ENCODE results near the gene CRBN. TPM values are rescaled to one million over a fixed set of nuclear protein-coding genes. Genes with fewer than 3 reads are reported as not detected.

The CRBN gene
- total RNA-seq, 6 donors from 2014 or later, result 35.3 to 98.5 (median 53.0) TPM

- ATAC-seq (ENCODE audit: low FRiP score in 2 of 2) (no peak), DNase-seq (no peak)
- no peaks in the 10 kb centered on the region for H3K9me3 ChIP-seq
- 86 to 98% methylated on average over 2 of the region's 2 CpGs for WGBS, 2 donors
- TF ChIP-seq POLR2AphosphoS5 (IDR thresholded peaks at IDR 0.05) (no peak), EP300 (IDR thresholded peaks at IDR 0.05) (no peak), CTCF (IDR thresholded peaks at IDR 0.05) (no peak), POLR2A (IDR thresholded peaks at IDR 0.05) (no peak)
- H3K4me1 ChIP-seq, result no peaks in the 10 kb centered on the region
- H3K4me3 ChIP-seq, result no peak overlapping the region
- H3K27ac ChIP-seq, result no peak overlapping the region
- H3K27me3 ChIP-seq, result no peaks in the 10 kb centered on the region
- no peaks in the 10 kb centered on the region for H3K36me3 ChIP-seq
Observed at GRCh38 chr3:3209714-3210113, 30.2 kb upstream of the CRBN start.

- Histone ChIP-seq H3K27ac (no peak overlapping the region), H3K9me3 (no peaks in the 10 kb centered on the region), H3K4me1 (no peaks in the 10 kb centered on the region), H3K27me3 (no peaks in the 10 kb centered on the region), H3K36me3 (no peaks in the 10 kb centered on the region), H3K4me3 (no peak overlapping the region)
- TF ChIP-seq CTCF (IDR thresholded peaks at IDR 0.05), result no peak
- no peak for TF ChIP-seq EP300 (IDR thresholded peaks at IDR 0.05)
- no peak for TF ChIP-seq POLR2A (IDR thresholded peaks at IDR 0.05)
- no peak for TF ChIP-seq POLR2AphosphoS5 (IDR thresholded peaks at IDR 0.05)
- ATAC-seq (ENCODE audit: low FRiP score in 2 of 2) (no peak), DNase-seq (no peak)
- WGBS, 2 donors, result 83 to 84% methylated on average over 1 of the region's 1 CpG
Observed at GRCh38 chr3:3209057-3209456, 29.6 kb upstream of the CRBN start.

GRCh38 chr3:3201611-3202010 lies 22.1 kb upstream of the CRBN start:
- no peaks in the 10 kb centered on the region for H3K4me1 ChIP-seq
- TF ChIP-seq POLR2AphosphoS5 (IDR thresholded peaks at IDR 0.05), result no peak
- no peak overlapping the region for H3K4me3 ChIP-seq
- H3K36me3 ChIP-seq, result no peaks in the 10 kb centered on the region
- H3K9me3 ChIP-seq, result no peaks in the 10 kb centered on the region
- ATAC-seq (ENCODE audit: low FRiP score in 2 of 2), result no peak
- no peaks in the 10 kb centered on the region for H3K27me3 ChIP-seq
- H3K27ac ChIP-seq, result no peak overlapping the region
- no peak for DNase-seq
- WGBS, 2 donors, result 69 to 78% methylated on average over 3 of the region's 3 CpGs

DNA sequence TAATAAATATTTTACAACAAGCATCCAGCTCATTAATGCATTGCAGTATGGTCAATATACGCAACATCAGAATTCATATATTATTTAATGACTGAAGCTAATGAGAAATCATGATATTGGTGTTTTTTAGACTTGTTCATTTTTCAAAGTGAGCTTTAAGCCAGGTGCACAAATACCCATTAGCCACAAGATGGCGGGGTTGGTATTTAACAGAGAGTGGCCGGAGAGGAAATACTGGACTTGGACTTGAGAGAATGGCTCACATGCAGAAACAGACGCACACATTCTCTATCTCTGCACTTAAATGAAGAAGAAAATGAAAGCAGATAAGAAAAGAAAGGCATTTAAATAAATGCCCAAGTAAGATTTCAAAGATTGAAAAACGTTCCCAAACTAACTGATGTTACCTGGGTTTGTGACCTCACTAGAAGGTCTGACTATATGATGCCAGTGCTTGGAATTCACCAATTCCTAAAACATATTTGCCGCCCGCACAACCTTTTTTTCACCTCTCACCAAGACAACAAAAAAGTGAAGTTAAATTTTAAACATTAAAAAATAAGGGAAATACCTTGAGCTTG lies 21.2 kb upstream of the CRBN start:
- Histone ChIP-seq H3K9me3 (no peaks in the 10 kb centered on the region), H3K4me1 (no peaks in the 10 kb centered on the region), H3K4me3 (no peak overlapping the region), H3K36me3 (no peaks in the 10 kb centered on the region), H3K27me3 (no peaks in the 10 kb centered on the region), H3K27ac (no peak overlapping the region)
- peak; percentile 41 to 72 (median 68) for TF ChIP-seq CTCF (IDR thresholded peaks at IDR 0.05)
- TF ChIP-seq EP300 (IDR thresholded peaks at IDR 0.05), result no peak
- peak in 1 of 2 donors; percentile 47 for DNase-seq
- 24 to 26% methylated on average over 7 of the region's 7 CpGs for WGBS, 2 donors
- peak in 1 of 2 donors; percentile 77 for ATAC-seq (ENCODE audit: low FRiP score in 2 of 2)

GRCh38 chr3:3199306-3199705 lies 19.8 kb upstream of the CRBN start:
- H3K27ac ChIP-seq, result no peak overlapping the region
- no peaks in the 10 kb centered on the region for H3K27me3 ChIP-seq
- H3K36me3 ChIP-seq, result no peaks in the 10 kb centered on the region
- no peaks in the 10 kb centered on the region for H3K4me1 ChIP-seq
- no peak for DNase-seq
- 29 to 45% methylated on average over 2 of the region's 2 CpGs for WGBS, 2 donors
- H3K9me3 ChIP-seq, result no peaks in the 10 kb centered on the region
- no peak for TF ChIP-seq POLR2A (IDR thresholded peaks at IDR 0.05)
- TF ChIP-seq CTCF (IDR thresholded peaks at IDR 0.05), result no peak
- no peak for TF ChIP-seq POLR2AphosphoS5 (IDR thresholded peaks at IDR 0.05)
- TF ChIP-seq EP300 (IDR thresholded peaks at IDR 0.05), result no peak
- H3K4me3 ChIP-seq, result no peak overlapping the region
- ATAC-seq (ENCODE audit: low FRiP score in 2 of 2), result no peak
